Activated CD8-positive, alpha-beta T cell treated with anti-CD3 and anti-CD28 coated beads for 36 hours (primary cell): ENCODE measurements around the gene CXCL6. TPM values are rescaled to one million over a fixed set of nuclear protein-coding genes. Genes with fewer than 3 reads are reported as not detected.

Source experiments
- ATAC-seq: fragments of 200-7000 bp; cut with Tn5 transposase; one replicate; pipeline ENCODE4 v1.10.0; 2021; ENCODE audit warnings: mild to moderate bottlenecking, moderate library complexity
- CTCF ChIA-PET: fragments of 350-600 bp; sonication (Branson Sonifier 250); formaldehyde crosslinking; loops from one replicate; lab custom pipeline; 2021; ENCODE audit warnings: antibody characterized with exemption; lab: Charles Lee
- POLR2A ChIA-PET: fragments of 350-600 bp; sonication (Branson Sonifier 250); formaldehyde crosslinking; loops from one replicate; lab custom pipeline; 2021; ENCODE audit warnings: antibody characterized with exemption; lab: Charles Lee
- DNase-seq: peaks from one replicate; pipeline ENCODE4 v3.0.0-alpha.2; 2020
- H3K27ac Mint-ChIP-seq: one replicate; pipeline ENCODE4 v1.8.0; 2021; ENCODE audit warnings: mild to moderate bottlenecking, mixed read lengths
- H3K27me3 Mint-ChIP-seq: one replicate; pipeline ENCODE4 v1.8.0; 2021; ENCODE audit warnings: mixed read lengths
- H3K36me3 Mint-ChIP-seq: one replicate; pipeline ENCODE4 v1.8.0; 2021; ENCODE audit warnings: low read depth, mixed read lengths
- H3K4me1 Mint-ChIP-seq: one replicate; pipeline ENCODE4 v1.8.0; 2021; ENCODE audit warnings: low read depth, mixed read lengths
- H3K4me3 Mint-ChIP-seq: one replicate; pipeline ENCODE4 v1.8.0; 2021; ENCODE audit warnings: mild to moderate bottlenecking, moderate library complexity, mixed read lengths
- H3K9me3 Mint-ChIP-seq: one replicate; pipeline ENCODE4 v1.8.0; 2021; ENCODE audit warnings: mixed read lengths
- CTCF ChIP-seq: fragments of 200-600 bp; IDR thresholded peaks from one replicate; pipeline ENCODE4 v1.8.0; 2022; ENCODE audit warnings: antibody characterized with exemption, mild to moderate bottlenecking
- intact Hi-C: fragments of 100-400 bp; cut with micrococcal nuclease; formaldehyde crosslinking; loops from one replicate; pipeline ENCODE4 v1.10.0; 2022
- total RNA-seq, 2 experiments: library from RNA; stranded (reverse); gene quantifications; one replicate each; pipeline ENCODE4 v1.2.3, GENCODE V29; 2021

Gene CXCL6
- total RNA-seq, 2 experiments from 2014 or later = not detected

- no peaks in the 10 kb centered on the region for H3K36me3 Mint-ChIP-seq
- intact Hi-C loops = no loop called here
- no peak overlapping the region for H3K4me3 Mint-ChIP-seq
- ChIA-PET POLR2A (no interaction called here), CTCF (no interaction called here)
- no peaks in the 10 kb centered on the region for H3K9me3 Mint-ChIP-seq
- ATAC-seq = no peak
- H3K27ac Mint-ChIP-seq = no peak overlapping the region
- no peaks in the 10 kb centered on the region for H3K27me3 Mint-ChIP-seq
- TF ChIP-seq CTCF = no peak
- no peaks in the 10 kb centered on the region for H3K4me1 Mint-ChIP-seq
- DNase-seq = no peak
These were observed 49.2 kb downstream of the CXCL6 start for GRCh38 chr4:73885574-73886267.

Other genes starting within 250 kb of the CXCL6 start
- gene RASSF6, start 216.2 kb upstream of the CXCL6 start, total RNA-seq = not detected
- under 1 TPM in 1 of 2 experiments, not detected in 1; 0.18 TPM for gene CXCL8, start 96.1 kb upstream of the CXCL6 start, total RNA-seq
- gene PF4V1, start 16.6 kb downstream of the CXCL6 start, total RNA-seq = not detected
- gene CXCL1, start 32.7 kb downstream of the CXCL6 start, total RNA-seq = not detected
- gene PF4, start 145.3 kb downstream of the CXCL6 start, total RNA-seq = not detected
- gene PPBP, start 151.5 kb downstream of the CXCL6 start, total RNA-seq = not detected
- not detected for gene CXCL5, start 162.0 kb downstream of the CXCL6 start, total RNA-seq
- gene CXCL3, start 202.0 kb downstream of the CXCL6 start, total RNA-seq = not detected